Dedifferentiated amniotic fluid mesenchymal stem cell (primary cell): ENCODE results near the gene GLP2R.

ENCODE experiments used
- DNase-seq: peaks from one replicate; pipeline ENCODE4 v3.0.0-alpha.2; 2016; ENCODE audit errors: extremely low spot score

GLP2R gene

DNA sequence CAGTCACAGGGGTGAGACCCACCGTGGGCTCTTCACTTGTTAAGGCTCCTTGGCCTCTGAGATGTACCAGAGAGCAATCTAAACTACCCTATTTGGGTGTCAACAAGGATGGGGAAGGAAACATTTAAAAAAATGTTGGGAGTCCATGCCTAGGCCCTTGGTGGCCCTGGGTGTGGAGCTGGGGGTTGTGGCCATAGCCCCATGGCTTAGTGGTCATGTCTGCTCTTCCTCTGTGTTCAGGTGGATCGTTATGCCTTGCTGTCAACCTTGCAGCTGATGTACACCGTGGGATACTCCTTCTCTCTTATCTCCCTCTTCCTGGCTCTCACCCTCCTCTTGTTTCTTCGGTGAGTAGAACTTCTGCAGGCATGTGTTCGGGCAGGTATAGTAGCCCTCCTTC lies 28.5 kb downstream of the GLP2R start:
- DNase-seq, result no peak

DNA sequence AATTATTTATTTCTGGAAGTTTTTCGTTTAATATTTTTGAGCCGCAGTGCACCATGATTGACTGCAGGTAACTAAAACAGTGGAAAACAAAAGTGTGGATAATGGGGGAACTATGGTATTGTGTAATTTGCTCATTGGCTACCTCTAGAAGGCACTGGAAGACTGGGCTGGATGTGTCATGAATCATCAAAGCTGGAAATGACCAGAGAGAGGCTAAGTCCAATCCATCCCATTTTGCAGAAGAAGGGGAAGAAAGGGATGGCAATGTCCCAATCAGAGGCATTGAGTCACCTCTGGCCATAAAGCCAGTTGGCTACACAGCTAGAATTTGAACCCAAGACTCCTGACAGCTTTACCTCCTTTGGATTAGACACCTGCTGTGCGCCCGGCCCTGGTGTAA lies 29.3 kb downstream of the GLP2R start:
- DNase-seq, result no peak

DNA sequence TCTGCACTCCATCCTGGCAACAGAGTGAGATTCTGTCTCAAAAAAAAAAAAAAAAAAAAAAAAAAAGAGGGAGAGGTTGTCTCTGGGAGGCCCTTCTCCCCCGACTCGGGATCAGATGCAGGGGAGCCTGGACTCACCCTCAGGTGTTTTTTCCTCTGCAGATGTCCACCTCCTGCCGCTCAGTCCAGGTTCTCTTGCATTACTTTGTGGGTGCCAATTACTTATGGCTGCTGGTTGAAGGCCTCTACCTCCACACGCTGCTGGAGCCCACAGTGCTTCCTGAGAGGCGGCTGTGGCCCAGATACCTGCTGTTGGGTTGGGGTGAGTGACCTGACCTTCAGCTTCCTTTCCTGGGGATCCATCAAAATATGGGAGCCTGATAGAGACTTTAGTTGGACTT lies 34.1 kb downstream of the GLP2R start:
- DNase-seq, result no peak

DNA sequence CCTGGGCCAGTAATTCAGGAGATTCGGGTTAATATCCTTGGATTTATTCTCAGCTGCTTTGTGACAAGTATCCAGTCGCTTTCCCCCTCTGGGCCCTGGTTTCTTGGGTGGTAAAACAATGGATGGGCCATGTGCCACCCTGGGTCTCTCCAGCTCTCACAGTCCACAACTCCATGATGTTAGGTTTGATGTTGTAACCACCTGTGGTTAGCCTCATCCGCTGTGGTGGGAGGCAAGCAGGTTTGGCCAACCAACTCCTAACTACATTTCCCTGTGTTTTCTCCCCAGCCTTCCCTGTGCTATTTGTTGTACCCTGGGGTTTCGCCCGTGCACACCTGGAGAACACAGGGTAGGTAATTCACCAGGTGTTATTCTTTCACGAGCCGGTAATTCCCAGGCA lies 35.1 kb downstream of the GLP2R start:
- no peak for DNase-seq

DNA sequence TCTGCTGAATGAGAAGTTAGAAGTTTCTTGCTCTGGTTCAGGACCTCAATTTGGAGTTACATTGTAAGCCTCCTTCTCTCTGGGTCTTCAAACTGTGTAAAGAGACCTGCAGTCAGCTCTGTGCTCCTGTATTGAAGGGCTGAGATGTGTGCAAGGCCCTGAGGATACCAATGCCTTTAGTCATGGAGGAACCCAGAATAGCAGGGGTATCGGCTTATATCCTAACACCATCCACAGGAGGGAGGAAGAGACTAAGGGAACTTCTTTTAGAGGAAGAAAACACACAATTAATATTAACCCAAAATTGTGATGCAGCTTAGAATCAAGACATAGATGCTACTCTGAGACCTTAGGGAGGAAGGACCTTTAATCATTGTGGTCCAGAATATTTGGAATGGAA lies 36.5 kb downstream of the GLP2R start:
- no peak for DNase-seq

DNA sequence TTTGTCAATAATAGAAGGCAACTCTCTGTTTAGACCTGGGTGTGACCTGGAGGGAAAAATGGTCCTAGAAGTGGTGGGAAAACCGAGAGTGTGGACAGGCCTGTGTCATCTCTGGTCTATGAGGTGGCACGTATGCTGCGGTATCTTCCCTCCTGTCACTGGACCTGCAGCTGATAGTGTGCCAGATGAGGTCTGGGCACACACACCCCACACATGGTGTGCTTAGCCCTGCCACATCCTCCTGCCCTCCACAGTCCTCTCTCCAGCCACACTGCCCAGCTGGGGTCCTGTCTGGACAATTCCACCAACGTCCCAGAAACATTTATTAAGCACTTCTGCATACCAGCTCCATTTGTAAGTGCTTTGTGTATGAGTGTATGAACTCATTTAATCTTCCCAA lies 37.2 kb downstream of the GLP2R start:
- no peak for DNase-seq

DNA sequence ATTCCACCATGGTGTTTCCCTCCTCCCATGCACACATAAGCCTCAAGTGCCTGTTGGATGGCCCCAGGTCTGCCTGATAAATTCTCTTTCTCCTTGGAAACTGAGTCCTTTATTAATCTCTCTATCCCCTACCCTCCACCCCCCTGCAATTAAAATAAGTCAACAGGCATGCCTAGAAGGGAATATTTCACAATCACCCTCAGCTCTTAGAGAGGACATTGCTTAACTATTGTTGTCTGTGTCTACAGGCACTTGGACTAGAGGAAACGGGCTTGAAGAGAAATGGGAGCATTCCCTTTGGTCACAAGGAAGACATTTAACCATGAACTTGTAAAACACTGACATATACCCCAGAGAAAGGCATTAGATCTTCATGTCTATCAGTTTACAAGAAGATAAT lies 39.9 kb downstream of the GLP2R start:
- DNase-seq, result no peak

DNA sequence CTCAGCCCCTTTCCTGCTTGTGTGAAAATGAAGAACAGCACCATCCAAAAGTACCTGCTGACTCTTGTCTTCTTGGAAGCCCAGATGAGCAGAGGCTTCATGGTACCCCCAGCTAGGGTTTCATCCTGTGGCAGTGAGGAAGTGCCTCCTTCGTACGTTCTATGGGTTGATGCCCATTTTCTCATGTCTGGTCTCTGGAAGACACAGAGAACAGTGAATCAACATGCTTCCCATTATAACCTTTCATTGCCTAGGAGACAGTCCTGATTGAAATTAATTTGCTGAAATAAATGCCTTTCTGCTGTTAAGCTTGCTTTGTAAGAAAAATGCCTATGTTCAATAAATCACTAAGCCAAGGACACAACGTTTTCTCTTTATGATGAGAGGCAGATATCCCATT lies 42.8 kb downstream of the GLP2R start:
- DNase-seq, result no peak

DNA sequence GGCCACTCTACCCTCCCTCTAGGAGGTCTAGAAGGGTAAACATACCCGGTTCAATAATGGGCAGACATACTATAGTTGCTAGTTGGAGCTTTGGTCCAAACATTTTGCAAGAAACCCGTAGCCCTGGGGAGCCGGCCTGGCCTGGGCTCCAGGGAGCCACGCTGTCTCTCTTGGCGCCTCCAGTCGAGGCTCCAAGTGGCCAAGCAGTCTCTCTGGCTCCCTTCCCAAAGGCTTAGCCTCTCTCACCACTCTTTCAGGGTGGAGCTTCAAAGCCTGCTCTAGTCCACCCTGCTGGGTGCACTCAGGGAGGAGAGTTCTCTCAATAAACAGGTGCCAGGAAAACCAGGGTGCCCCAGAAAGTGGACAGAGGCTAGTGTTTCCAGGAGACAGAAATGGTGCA lies 47.1 kb downstream of the GLP2R start:
- DNase-seq, result no peak

DNA sequence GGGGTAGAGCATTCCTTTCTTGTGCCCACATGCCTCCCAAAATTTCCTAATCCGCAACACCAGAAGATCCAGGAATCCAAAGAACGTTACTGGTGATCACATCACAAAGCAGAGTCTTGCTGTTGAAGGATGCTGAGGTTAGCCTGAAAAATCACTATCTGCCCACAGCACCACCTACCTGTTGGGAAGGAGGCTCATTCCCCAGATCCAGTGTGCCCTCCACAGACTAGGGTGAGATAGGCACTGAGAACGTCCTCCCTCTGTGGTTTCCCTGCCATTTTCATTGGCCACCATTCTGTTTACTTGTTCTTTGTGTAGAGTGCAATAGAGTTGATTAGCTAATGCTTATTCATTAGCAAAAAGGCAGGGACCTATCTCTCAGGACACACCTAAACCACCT lies 49.0 kb downstream of the GLP2R start:
- no peak for DNase-seq

DNA sequence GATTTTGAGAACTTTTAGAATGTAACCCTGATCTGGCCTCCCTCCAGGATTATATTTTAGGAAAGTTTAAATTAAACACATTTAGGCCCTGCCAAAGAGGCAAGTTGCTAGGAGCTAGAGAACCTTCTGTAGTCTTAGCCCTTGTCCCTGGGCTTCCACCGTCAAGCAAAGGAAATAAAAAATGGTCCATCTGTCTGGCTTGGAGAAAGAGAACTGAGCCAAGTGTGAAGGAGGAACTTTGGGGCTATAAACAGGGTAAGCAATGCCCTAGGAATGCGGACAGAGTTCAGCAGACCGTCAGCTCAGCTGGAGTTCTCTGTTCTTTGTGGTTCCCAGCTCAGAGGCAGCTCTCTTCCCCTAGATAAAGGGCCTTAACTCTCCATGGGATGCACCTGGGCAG lies 49.7 kb downstream of the GLP2R start:
- no peak for DNase-seq

DNA sequence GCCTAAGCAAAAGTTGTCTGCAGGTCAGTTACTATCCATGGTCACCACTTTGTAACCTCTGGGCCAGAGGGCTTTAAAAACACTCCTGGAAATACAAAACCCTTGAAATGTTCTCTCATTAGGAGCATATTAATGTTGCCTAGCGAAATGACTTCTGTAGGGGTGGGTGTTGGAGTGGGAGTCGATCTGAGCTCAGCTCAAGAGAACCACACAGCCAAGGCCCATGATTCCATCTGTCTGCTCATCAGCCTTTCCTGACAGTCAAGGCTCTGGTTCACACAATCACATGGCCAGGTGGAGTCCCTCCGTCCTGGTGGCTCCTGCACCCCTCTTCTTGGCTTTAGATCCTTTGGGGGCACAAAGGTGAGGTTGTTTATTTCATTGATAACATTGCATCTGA lies 52.6 kb downstream of the GLP2R start:
- no peak for DNase-seq

DNA sequence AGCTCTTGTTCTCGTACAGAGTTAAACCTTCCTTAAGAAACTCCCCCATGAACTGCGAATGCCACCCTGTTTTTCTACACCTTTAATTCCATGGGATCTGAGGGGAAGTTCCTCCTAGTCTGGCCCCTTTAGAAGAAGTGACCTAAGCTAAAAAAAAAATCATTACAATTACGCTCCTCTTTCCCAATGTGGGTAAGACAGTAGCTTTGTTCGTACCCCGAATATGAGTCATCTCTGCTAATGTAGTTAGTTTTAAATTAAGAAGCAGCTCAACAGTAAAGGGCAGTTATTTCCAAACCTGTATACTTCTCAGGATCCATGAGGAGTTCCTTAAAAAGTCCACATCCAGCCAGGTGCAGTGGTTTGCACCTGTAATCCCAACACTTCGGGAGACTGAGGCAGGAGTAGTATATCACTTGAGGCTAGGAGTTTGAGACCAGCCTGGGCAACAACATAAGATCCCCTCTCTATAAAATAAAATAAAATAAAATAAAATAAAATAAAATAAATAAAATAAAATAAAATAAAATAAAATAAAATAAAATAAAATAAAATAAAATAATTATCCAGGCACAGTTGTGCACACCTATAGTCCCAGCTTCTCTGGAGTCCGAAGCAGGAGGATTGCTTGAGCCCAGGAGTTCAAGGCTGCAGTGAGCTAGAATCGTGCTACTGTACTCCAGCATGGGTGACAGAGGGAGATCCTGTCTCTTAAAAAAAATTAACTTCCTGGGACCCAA lies 53.2 kb downstream of the GLP2R start:
- DNase-seq, result no peak

DNA sequence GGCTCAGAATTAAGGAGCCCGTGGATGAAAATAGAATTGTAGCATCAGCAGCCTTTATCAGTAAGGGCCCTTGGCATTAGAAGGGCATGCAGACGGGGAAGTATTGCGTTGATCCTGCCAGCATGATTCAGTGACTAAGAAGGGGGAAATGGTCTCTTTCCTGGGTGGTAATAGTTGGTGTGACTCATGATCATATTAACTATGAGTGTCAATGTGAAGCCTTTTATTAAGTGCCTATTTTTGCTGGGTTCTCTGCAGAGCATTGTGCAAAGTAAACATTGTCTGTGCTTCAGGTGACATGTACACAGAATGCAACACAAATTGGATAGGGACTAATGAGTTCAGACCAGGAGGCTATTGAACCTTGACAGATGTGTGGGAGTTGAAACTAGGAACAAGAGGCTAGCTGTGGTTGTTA lies 54.9 kb downstream of the GLP2R start:
- no peak for DNase-seq

DNA sequence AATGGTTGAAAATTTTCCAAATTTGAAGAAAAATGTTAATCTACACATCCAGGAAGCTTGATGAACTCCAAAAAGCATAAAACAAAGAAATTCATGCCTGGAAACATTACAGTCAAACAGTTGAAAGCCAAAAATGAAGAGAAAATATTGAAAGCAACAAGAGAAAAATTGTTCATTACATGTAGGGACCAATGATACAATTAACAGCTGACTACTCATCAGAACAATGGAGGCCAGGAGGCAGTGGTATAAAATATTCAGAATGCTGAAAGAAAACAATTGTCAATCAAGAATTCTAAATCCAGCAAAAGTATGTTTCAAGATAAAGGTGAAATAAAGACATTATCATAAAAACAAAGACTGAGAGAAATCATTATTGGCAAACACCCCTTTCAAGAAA lies 57.7 kb downstream of the GLP2R start:
- DNase-seq, result no peak

DNA sequence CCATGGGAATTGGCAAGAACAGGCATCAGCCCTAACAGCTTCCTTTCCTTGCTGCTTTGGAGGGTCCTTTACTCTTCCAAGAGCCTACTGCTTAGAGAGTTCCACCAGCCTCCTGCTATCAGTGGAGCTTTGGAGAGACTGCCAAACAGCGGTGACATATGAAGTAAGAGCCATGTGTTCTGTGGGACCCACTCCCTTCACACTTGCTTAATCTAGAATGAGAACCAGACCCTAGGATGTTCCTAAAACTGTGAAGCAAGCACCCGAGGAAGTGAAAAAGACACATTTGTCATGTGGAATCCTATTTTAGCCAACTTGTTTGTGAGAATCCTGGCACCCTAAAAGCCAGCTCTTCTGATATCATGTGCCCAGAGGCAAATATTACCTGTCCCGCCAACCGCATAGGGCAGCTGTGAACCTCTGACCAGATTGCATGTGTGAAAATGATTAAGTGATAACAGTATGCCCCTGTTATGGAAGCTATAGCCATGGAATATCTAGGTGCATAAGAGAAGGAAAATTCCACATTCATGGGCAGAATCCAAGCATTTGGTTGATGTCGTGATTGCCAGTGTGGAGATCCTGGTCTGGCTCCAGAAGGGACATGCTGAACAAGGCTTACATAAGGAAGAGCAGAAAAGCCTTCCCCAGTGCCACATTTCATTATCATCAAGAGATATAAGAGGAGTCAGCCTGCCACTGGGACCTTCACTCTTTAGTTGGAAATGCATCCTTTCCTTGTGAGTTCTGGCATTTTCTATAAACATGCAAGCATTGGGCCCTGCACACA lies 60.6 kb downstream of the GLP2R start:
- DNase-seq, result no peak

DNA sequence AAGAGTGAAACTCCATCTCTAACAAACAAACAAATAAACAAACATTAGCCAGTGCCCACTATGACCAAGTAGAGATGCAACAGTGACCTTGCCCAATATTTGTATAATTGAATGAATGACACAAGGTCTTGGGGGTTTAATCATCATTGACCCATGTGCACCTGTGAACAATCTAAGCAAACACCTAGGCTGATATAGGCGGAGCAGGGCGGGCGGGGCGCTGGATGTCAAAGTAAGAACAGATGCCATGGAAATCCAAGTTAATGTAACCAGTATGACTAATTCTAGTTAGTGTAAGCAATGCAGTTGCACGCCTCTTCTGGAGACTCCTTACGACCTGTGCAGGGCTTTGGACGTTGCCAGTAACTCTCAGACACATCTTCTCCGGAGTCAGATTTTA lies 61.8 kb downstream of the GLP2R start:
- DNase-seq, result no peak

DNA sequence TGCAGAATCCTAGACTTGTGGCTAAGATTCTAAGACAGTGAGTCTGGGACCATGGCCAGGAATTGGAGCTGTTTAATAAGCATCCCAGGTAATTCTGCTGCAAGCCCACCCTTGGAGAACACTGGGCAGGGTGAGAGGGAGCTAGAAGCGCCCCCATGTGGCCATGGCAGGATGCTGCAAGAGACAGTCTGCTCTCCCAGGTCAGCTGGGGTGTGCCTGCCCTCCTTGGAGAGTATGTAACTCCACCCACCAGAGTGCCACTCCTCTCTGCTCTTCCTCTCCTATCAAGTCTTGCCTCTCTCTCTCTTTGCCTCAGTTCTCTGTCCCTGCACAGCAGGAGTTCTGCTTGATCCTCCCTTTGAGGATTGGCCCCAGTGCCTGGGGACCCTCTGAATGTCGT lies 64.4 kb downstream of the GLP2R start:
- no peak for DNase-seq

DNA sequence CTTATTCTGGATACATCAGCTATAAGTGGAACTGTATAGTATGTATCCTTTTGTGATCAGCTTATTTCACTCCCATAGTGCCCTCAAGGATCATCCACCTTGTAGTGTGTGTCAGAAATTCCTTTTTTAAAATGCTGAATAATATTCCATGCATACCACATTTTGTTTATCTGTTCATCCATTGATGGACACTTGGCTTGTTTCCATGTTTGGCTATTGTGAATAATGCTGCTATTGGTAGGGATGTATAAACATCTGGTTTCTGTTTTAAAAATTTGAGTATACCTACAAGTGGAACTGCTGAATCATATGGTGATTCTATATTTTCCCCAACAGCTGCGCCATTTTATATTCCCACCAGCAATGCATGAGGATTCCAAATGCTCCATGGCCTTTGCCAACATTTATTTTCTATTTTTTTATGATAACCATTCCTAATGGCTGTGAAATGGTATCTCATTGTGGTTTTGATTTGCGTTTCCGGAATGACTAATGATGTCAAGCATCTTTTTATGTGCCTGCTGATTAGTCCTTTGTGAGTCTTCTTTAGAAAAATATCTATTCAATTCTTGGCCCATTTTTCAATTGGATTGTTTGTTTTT lies 67.8 kb downstream of the GLP2R start:
- no peak for DNase-seq

DNA sequence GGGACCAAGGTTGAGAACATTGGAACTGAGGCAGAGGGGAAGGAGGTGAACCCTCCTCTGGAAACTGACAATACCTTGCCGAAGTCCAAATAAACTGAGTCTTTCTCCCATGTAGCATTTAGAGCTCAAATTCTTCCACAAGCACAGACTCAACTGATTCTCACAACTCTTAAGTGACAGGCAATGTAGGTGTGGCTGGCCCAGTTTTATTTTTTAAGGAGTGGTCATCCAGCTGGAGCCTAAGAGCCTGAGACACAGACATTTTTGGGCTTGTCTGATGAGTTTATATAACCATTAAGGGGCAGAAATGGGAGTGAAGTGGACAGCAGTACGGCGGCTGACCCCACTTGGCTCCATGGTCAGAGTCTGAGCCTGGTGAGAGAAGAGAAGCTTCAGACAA lies 68.5 kb downstream of the GLP2R start:
- no peak for DNase-seq

DNA sequence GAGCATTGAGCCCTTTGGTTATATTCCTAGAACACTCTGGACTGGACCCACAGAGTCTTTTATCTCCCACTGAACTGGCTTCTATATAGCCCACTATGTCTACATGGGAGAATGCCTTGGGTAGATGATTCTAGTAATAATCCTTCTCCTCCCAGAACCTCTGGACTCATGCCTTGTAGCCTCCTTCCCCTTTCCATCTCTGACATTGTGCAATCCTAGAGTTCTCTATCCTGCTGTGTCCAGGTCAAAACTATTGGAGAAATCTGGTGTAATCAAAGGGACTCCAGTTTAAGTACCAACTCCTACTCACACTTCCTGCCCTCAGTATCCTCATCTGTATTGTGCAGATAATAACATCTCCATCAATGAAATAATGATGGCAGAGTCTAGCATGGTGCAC lies 70.2 kb downstream of the GLP2R start:
- DNase-seq, result no peak

DNA sequence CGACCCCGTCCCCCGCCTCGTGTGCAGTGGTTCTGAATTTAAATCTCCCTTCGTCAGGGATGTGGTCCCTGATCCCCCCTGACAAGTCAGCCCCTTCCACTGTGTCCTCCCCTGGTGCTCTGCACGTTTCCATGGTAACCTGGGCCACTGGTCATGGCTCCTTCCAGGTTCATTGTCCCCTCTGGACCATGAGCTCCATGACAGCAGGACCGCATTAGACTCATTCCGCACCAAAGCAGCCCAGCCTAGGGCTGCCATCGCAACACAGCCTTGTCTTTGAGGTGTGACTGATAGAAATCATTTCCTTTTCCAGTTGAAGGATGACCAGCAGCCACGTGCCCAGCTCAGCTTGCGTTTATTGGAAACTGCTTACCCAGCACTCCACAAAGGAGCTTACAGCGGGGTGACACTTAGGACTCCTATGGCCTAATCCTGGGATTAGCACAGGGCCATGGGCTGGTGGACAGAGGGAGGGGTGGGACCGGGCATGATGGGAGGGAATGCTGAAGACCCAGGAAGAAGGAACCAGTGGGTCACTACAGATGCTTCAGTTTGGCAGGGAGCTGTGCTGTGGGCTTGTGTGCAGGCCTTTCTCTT lies 71.7 kb downstream of the GLP2R start:
- DNase-seq, result no peak

DNA sequence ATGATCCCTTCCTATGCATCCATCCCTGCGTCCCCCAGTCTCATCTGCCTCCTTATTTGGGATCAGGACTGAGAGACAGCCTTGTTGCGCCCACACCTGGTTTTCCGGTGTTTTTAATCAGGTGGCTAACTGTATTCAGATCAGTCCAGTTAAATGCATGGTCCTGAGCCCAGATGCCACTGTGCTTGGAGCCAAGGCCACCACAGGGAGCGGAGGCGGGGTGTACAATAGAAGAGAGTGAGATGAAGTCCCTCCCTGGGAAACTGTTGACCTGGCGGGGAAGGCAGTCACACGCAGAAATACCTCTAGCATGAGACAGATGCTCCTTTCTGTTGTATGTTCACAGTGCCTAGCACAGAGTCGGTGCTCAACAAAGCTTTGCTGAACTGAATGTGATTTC lies 73.1 kb downstream of the GLP2R start:
- no peak for DNase-seq
